ENCODE measurements around the gene DENND2A.

- no peak for TF ChIP-seq CTCF (IDR thresholded peaks at IDR 0.05)
- TF ChIP-seq POLR2A (IDR thresholded peaks at IDR 0.05), result no peak
Measured at GRCh38 chr7:140655511-140656408, 15.1 kb upstream of the DENND2A start.

All from thyroid gland (tissue), 4 donors.